CD8-positive, alpha-beta memory T cell (primary cell): ENCODE measurements around the gene ZBTB42. TPM values are rescaled to one million over a fixed set of nuclear protein-coding genes. Genes with fewer than 3 reads are reported as not detected.
A peak's percentile ranks its signal among the peaks of the same experiment; 100 is the strongest.

Source experiments
- CTCF ChIA-PET: fragments of 350-600 bp; sonication (Branson Sonifier 250); formaldehyde crosslinking; loops from one replicate; lab custom pipeline; 2021; ENCODE audit warnings: antibody characterized with exemption; lab: Charles Lee
- POLR2A ChIA-PET: fragments of 350-600 bp; sonication (Branson Sonifier 250); formaldehyde crosslinking; loops from one replicate; lab custom pipeline; 2021; ENCODE audit warnings: antibody characterized with exemption; lab: Charles Lee
- DNase-seq, 5 donors: peaks; one replicate each; pipeline versions ENCODE4 v3.0.0 to v3.0.0-alpha.2; 2020 to 2022; ENCODE audit warnings: mixed read lengths in 1 of 5
- H3K27ac ChIP-seq: one replicate; pipeline ENCODE4 v1.7.0; 2013; ENCODE audit warnings: low read depth, mild to moderate bottlenecking, low read length, moderate library complexity
- H3K27me3 ChIP-seq: 2 replicates; pipeline ENCODE4 v1.7.0; 2013; ENCODE audit warnings: low read length, mild to moderate bottlenecking; ENCODE audit not compliant: insufficient read depth, poor library complexity, severe bottlenecking
- H3K36me3 ChIP-seq: 2 replicates; pipeline ENCODE4 v1.7.0; 2013; ENCODE audit warnings: mild to moderate bottlenecking, low read length, moderate library complexity; ENCODE audit not compliant: insufficient read depth
- H3K4me1 ChIP-seq: 2 replicates; pipeline ENCODE4 v1.7.0; 2013; ENCODE audit warnings: mild to moderate bottlenecking, low read length, moderate library complexity; ENCODE audit not compliant: insufficient read depth
- H3K4me3 ChIP-seq: 2 replicates; pipeline ENCODE4 v1.7.0; 2013; ENCODE audit warnings: mild to moderate bottlenecking, low read length
- H3K9me3 ChIP-seq: 2 replicates; pipeline ENCODE4 v1.7.0; 2013; ENCODE audit warnings: mild to moderate bottlenecking, low read length
- H3K27ac Mint-ChIP-seq, 8 donors: one replicate each; pipeline ENCODE4 v1.8.0; 2020 to 2021; ENCODE audit warnings: mixed read lengths in 8 of 8, mild to moderate bottlenecking in 6 of 8, inconsistent platforms in 3 of 8, moderate library complexity in 3 of 8
- H3K27me3 Mint-ChIP-seq, 2 donors: one replicate each; pipeline ENCODE4 v1.8.0; 2020 to 2021; ENCODE audit warnings: mixed read lengths in 2 of 2, mild to moderate bottlenecking in 1 of 2, moderate library complexity in 1 of 2
- H3K36me3 Mint-ChIP-seq, 3 donors: one replicate each; pipeline ENCODE4 v1.8.0; 2020 to 2021; ENCODE audit warnings: mixed read lengths in 3 of 3, inconsistent platforms in 1 of 3, mild to moderate bottlenecking in 1 of 3
- H3K4me1 Mint-ChIP-seq, 3 donors: one replicate each; pipeline ENCODE4 v1.8.0; 2020 to 2021; ENCODE audit warnings: mixed read lengths in 3 of 3, inconsistent platforms in 1 of 3, mild to moderate bottlenecking in 1 of 3
- H3K4me3 Mint-ChIP-seq, 7 donors: one replicate each; pipeline ENCODE4 v1.8.0; 2020 to 2021; ENCODE audit warnings: mixed read lengths in 7 of 7, mild to moderate bottlenecking in 6 of 7, moderate library complexity in 4 of 7, inconsistent platforms in 2 of 7
- H3K9me3 Mint-ChIP-seq, 5 donors: one replicate each; pipeline ENCODE4 v1.8.0; 2020 to 2022; ENCODE audit warnings: mixed read lengths in 5 of 5, mild to moderate bottlenecking in 3 of 5, moderate library complexity in 2 of 5, inconsistent platforms in 1 of 5
- polyA plus RNA-seq: library from polyadenylated mRNA; unstranded; fragments of 300-500 nt; fragmentation: Illumina TruSeq; gene quantifications from one replicate; pipeline ENCODE4 v1.2.3, GENCODE V29; 2021
- total RNA-seq, 2 experiments: library from RNA; stranded (reverse); gene quantifications; one replicate each; pipeline ENCODE4 v1.2.3, GENCODE V29; 2021

ZBTB42 gene
- total and polyA plus RNA-seq, 3 experiments from 2014 or later, result 2.7 to 3.5 (median 3.3) TPM

DNA sequence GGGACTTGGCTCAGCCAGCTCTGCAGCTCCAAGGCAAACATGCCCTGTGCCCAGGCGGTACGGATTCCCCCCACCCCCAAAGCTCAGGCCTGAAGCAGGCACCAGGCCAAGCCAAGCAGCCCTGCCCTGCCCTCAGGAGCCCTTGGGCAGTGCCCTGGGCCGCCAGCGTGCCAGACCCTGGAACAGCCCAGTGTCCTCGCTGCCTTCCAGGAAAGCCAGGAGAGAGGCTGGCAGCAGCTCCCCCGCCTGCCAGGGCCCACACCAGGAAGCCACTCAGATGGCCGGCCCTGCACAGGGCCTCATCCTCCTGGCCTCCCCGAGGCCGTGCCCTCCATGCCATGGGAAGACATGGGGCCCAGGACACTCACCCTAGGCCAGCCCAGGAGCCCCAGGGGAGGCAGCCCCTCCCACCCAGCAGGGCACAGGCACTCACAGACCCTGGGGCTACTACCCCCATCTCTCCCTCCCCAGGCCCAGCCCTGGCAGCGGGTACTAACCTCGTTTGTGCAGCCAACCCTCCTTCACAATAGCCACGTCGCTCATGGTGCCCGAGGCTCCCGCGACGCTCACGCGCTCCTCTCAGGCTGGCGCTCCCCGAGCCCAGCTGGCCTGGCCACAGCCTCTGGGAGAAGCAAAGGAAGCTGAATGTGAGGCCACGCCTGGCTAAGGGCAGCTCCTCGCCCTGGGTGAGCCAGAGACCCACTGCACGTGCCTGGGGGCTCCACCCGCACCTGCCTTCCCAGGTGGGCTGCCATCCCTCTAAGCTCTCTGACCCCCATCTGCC, 8.6 kb upstream of the ZBTB42 start:
- Mint-ChIP-seq H3K4me3 (peak overlapping the region in 3 of 7 donors; percentile 53 to 90 (median 61)), H3K27me3 (no peaks in the 10 kb centered on the region), H3K4me1 (peaks cover 30 to 65% (median 32%) of the 10 kb centered on the region in 3 donors), H3K36me3 (peaks cover 0 to 22% (median 0%) of the 10 kb centered on the region in 3 donors), H3K9me3 (no peaks in the 10 kb centered on the region), H3K27ac (peak overlapping the region in 3 of 8 donors; percentile 64 to 93 (median 70))
- Histone ChIP-seq H3K27me3 (no peaks in the 10 kb centered on the region), H3K4me3 (no peak overlapping the region), H3K27ac (no peak overlapping the region), H3K9me3 (no peaks in the 10 kb centered on the region), H3K4me1 (peaks cover 32% of the 10 kb centered on the region), H3K36me3 (peaks cover 4% of the 10 kb centered on the region)
- DNase-seq, result no peak
- ChIA-PET CTCF (interaction anchor here (1.0 kb wide), 1 partner anchor 23 kb away, joined by 3 read pairs; no protein-coding TSS in a partner anchor), POLR2A (interaction anchor here (0.9 to 1.7 kb wide), 2 partner anchors 9 to 33 kb away, joined by 3 to 5 read pairs; partner anchors contain the start of gene ZBTB42)

DNA sequence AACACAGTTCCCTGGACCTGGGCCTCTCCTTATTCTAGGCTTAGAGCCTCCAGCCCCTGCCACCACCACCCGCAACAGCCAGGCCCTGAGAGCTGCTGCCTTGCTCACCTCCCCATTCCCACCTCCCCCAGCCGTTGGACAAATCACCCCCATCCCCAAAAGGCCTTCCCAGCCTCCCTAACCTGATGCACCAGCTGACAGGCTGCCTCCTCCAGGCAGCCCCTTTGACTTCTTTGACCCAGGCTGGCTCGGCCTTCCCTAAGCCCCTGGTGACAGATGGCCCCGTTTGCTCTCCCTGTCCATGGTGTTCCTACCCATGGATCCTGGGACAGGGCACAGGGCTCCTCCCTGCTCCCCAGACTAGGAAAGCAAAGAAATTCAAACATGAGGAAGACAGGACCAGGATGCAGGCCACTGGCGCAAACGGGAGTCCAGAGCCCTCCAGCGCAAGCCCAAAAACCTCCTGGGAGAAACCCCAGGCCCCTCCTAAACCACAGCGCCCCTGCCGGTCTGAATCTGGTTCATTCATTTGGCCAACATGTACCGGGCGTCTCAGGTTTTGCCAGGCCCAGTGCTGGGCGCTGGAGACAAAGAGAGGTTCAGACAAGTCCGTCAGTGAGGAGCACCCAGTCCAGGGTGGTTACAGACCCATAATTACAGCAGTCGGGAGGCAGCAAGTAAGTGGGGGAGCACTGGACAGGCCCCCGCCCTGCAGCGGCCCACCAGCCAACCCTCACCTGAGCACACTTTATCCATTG, 7.8 kb upstream of the ZBTB42 start:
- H3K27ac ChIP-seq, result no peak overlapping the region
- no peaks in the 10 kb centered on the region for H3K9me3 Mint-ChIP-seq
- CTCF ChIA-PET, result interaction anchor here (1.0 to 1.1 kb wide), 2 partner anchors 23 to 24 kb away, joined by 3 read pairs; no protein-coding TSS in a partner anchor
- POLR2A ChIA-PET, result interaction anchor here (1.1 kb wide), 1 partner anchor 227 kb away, joined by 4 read pairs; the partner anchor contains the start of gene CDCA4
- no peak for DNase-seq
- peaks cover 0 to 22% (median 0%) of the 10 kb centered on the region in 3 donors for H3K36me3 Mint-ChIP-seq
- peaks cover 31% of the 10 kb centered on the region for H3K4me1 ChIP-seq
- no peaks in the 10 kb centered on the region for H3K27me3 Mint-ChIP-seq
- H3K4me3 ChIP-seq, result no peak overlapping the region
- peaks cover 4% of the 10 kb centered on the region for H3K36me3 ChIP-seq
- H3K4me1 Mint-ChIP-seq, result peaks cover 30 to 62% (median 32%) of the 10 kb centered on the region in 3 donors
- no peaks in the 10 kb centered on the region for H3K9me3 ChIP-seq
- H3K4me3 Mint-ChIP-seq, result peak overlapping the region; percentile 86 to 93 (median 88)
- H3K27ac Mint-ChIP-seq, result peak overlapping the region in 7 of 8 donors; percentile 17 to 93 (median 75)
- H3K27me3 ChIP-seq, result no peaks in the 10 kb centered on the region

GRCh38 chr14:104793703-104793959, 7.3 kb upstream of the ZBTB42 start:
- DNase-seq, result no peak
- Mint-ChIP-seq H3K27ac (peak overlapping the region in 6 of 8 donors; percentile 46 to 92 (median 79)), H3K9me3 (no peaks in the 10 kb centered on the region), H3K4me1 (peaks cover 31 to 62% (median 32%) of the 10 kb centered on the region in 3 donors), H3K4me3 (peak overlapping the region; percentile 86 to 93 (median 88)), H3K36me3 (peaks cover 0 to 22% (median 0%) of the 10 kb centered on the region in 3 donors), H3K27me3 (no peaks in the 10 kb centered on the region)
- Histone ChIP-seq H3K36me3 (peaks cover 4% of the 10 kb centered on the region), H3K9me3 (no peaks in the 10 kb centered on the region), H3K4me1 (peaks cover 31% of the 10 kb centered on the region), H3K27ac (no peak overlapping the region), H3K4me3 (peak overlapping the region; percentile 52), H3K27me3 (no peaks in the 10 kb centered on the region)
- POLR2A ChIA-PET, result interaction anchor here (1.1 kb wide), 1 partner anchor 227 kb away, joined by 4 read pairs; the partner anchor contains the start of gene CDCA4
- CTCF ChIA-PET, result interaction anchor here (1.1 to 2.1 kb wide), 2 partner anchors 23 to 25 kb away, joined by 3 to 7 read pairs; no protein-coding TSS in a partner anchor

DNA sequence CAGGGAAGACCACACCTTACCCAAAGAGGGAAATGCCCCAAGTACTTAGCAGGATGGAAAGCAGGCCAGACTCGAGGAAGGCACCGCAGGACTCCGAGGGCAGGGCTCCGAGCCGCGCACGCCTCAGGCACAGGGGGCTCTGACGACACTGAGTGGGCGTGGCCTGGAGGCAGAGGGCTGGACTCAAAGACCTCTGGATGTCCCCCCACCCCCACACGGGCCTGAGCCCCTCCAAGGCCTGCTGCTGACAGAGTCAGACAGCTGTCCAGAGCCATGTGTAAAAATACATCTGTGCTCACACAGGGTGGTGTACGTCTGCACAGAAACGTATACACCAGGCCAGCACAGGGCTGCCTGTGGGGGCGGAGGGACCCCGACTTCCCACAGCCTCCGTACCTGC, 6.8 kb upstream of the ZBTB42 start:
- H3K9me3 Mint-ChIP-seq, result no peaks in the 10 kb centered on the region
- peak overlapping the region; percentile 52 for H3K4me3 ChIP-seq

GRCh38 chr14:104794631-104794992, 6.3 kb upstream of the ZBTB42 start:
- Mint-ChIP-seq H3K9me3 (no peaks in the 10 kb centered on the region), H3K27ac (peak overlapping the region; percentile 72 to 92 (median 84)), H3K27me3 (no peaks in the 10 kb centered on the region), H3K4me3 (peak overlapping the region; percentile 86 to 93 (median 88)), H3K4me1 (peaks cover 36 to 68% (median 38%) of the 10 kb centered on the region in 3 donors), H3K36me3 (peaks cover 0 to 20% (median 0%) of the 10 kb centered on the region in 3 donors)
- ChIA-PET CTCF (interaction anchor here (2.1 kb wide), 1 partner anchor 26 kb away, joined by 7 read pairs; no protein-coding TSS in a partner anchor), POLR2A (interaction anchor here (0.8 kb wide), 1 partner anchor 24 kb away, joined by 3 read pairs; no protein-coding TSS in a partner anchor)
- H3K27me3 ChIP-seq, result no peaks in the 10 kb centered on the region
- peak overlapping the region; percentile 52 for H3K4me3 ChIP-seq
- H3K36me3 ChIP-seq, result peaks cover 4% of the 10 kb centered on the region
- H3K27ac ChIP-seq, result peak overlapping the region; percentile 38
- H3K9me3 ChIP-seq, result no peaks in the 10 kb centered on the region
- DNase-seq, result no peak
- peaks cover 31% of the 10 kb centered on the region for H3K4me1 ChIP-seq

More for the DNA sequence above, 6.8 kb upstream of the ZBTB42 start:
- POLR2A ChIA-PET, result interaction anchor here (0.8 to 1.1 kb wide), 2 partner anchors 25 to 226 kb away, joined by 3 to 4 read pairs; partner anchors contain the start of gene CDCA4
- Mint-ChIP-seq H3K36me3 (peaks cover 0 to 22% (median 0%) of the 10 kb centered on the region in 3 donors), H3K4me3 (peak overlapping the region; percentile 86 to 93 (median 88)), H3K4me1 (peaks cover 33 to 66% (median 34%) of the 10 kb centered on the region in 3 donors), H3K27me3 (no peaks in the 10 kb centered on the region), H3K27ac (peak overlapping the region; percentile 72 to 92 (median 82))
- H3K36me3 ChIP-seq, result peaks cover 4% of the 10 kb centered on the region
- H3K27ac ChIP-seq, result peak overlapping the region; percentile 38
- DNase-seq, result peak in 4 of 5 donors; percentile 31 to 60 (median 33)
- peaks cover 31% of the 10 kb centered on the region for H3K4me1 ChIP-seq
- H3K9me3 ChIP-seq, result no peaks in the 10 kb centered on the region
- CTCF ChIA-PET, result interaction anchor here (1.1 to 2.1 kb wide), 2 partner anchors 24 to 26 kb away, joined by 3 to 7 read pairs; no protein-coding TSS in a partner anchor
- H3K27me3 ChIP-seq, result no peaks in the 10 kb centered on the region

DNA sequence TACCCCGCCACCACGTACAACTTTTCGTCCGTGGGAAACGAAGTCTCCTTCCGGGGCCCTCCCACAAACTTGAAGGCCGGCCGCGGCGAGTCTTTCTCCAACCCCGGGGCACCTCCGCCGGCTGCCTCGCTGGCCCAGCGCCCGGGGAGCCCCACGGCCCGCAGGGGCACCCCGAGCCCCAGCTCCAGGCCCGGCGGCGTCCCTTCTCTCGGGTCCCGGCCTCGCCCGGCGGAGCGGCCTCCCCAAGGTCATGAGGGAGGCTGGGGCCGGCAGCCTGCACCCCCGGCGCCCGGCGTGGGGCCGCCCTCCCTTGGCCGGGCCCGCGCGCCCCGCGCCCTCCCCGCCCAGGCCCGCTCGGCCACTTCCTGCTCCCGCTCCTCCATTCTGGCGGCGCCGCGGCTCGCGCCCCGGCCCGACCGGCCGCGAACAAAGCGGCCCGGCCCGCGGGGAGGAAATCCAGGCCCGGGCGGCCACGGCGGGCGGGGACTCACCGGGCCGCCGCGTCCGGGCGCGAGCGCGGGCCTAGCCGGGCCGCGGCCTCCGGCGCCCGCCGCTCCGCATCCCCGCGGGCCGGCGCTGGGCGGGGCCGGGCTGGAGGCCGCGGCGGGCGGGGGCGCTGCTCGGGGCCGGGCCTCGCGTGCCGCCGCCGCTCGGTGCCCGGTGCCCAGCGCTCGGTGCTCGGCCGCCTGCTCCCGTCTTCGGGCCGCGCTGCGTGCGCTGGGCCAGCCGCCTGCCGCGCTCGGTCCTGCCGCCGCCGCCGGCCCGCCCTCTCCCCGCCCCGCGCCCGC, 5.7 kb upstream of the ZBTB42 start, which contains the start of gene AKT1:
Gene AKT1 (minus strand): TSS at position 756 of the 788 bp plus-strand sequence. CDS start 3,105 bp downstream, outside the sequence.
- Mint-ChIP-seq H3K9me3 (no peaks in the 10 kb centered on the region), H3K27ac (peak within 1 kb of the TSS; percentile 72 to 97 (median 86)), H3K36me3 (peaks cover 0 to 15% (median 0%) of the 10 kb centered on the region in 3 donors), H3K4me3 (peak within 1 kb of the TSS; percentile 86 to 93 (median 88)), H3K27me3 (no peaks in the 10 kb centered on the region), H3K4me1 (peaks cover 36 to 68% (median 40%) of the 10 kb centered on the region in 3 donors)
- Histone ChIP-seq H3K9me3 (no peaks in the 10 kb centered on the region), H3K27me3 (no peaks in the 10 kb centered on the region), H3K27ac (peak within 1 kb of the TSS; percentile 43), H3K4me1 (peaks cover 36% of the 10 kb centered on the region), H3K4me3 (peak within 1 kb of the TSS; percentile 52), H3K36me3 (peaks cover 4% of the 10 kb centered on the region)
- CTCF ChIA-PET, result interaction anchor here (2.1 kb wide), 1 partner anchor 27 kb away, joined by 7 read pairs; no protein-coding TSS in a partner anchor
- peak in 3 of 5 donors; percentile 24 to 37 (median 25) for DNase-seq
- POLR2A ChIA-PET, result no interaction called here
